Panc1 (cell line): Measurements from ENCODE around the gene DNAJB4. TPM values are rescaled to one million over a fixed set of nuclear protein-coding genes. Genes with fewer than 3 reads are reported as not detected.

ENCODE experiments used
- total RNA-seq: library from RNA; stranded (reverse); gene quantifications from one replicate; pipeline ENCODE4 v1.2.1, GENCODE V29; 2021; ENCODE audit not compliant: unreplicated experiment

Gene DNAJB4
- total RNA-seq, 1 experiment from 2014 or later = 14.9 TPM

Other genes with a start within 250 kb of the DNAJB4 start
- gene USP33, start 245.1 kb upstream of the DNAJB4 start, total RNA-seq = 52.2 TPM
- gene MIGA1, start 225.3 kb upstream of the DNAJB4 start, total RNA-seq = 14.4 TPM
- 5.4 TPM for gene NEXN, start 116.3 kb upstream of the DNAJB4 start, total RNA-seq
- gene FUBP1, start 25.9 kb upstream of the DNAJB4 start, total RNA-seq = 150 TPM
- gene GIPC2, start 41.0 kb downstream of the DNAJB4 start, total RNA-seq = 0.26 TPM